Measurements from ENCODE around the gene IFFO2. TPM values are rescaled to one million over a fixed set of nuclear protein-coding genes. Genes with fewer than 3 reads are reported as not detected.
A peak's percentile ranks its signal among the peaks of the same experiment; 100 is the strongest.

Gene IFFO2
- total and polyA plus RNA-seq, 2 of the 13 experiments (the other 11 are each of a cell fraction or from before 2014, with no cell fraction given) = 7.3 to 16.7 TPM

DNA sequence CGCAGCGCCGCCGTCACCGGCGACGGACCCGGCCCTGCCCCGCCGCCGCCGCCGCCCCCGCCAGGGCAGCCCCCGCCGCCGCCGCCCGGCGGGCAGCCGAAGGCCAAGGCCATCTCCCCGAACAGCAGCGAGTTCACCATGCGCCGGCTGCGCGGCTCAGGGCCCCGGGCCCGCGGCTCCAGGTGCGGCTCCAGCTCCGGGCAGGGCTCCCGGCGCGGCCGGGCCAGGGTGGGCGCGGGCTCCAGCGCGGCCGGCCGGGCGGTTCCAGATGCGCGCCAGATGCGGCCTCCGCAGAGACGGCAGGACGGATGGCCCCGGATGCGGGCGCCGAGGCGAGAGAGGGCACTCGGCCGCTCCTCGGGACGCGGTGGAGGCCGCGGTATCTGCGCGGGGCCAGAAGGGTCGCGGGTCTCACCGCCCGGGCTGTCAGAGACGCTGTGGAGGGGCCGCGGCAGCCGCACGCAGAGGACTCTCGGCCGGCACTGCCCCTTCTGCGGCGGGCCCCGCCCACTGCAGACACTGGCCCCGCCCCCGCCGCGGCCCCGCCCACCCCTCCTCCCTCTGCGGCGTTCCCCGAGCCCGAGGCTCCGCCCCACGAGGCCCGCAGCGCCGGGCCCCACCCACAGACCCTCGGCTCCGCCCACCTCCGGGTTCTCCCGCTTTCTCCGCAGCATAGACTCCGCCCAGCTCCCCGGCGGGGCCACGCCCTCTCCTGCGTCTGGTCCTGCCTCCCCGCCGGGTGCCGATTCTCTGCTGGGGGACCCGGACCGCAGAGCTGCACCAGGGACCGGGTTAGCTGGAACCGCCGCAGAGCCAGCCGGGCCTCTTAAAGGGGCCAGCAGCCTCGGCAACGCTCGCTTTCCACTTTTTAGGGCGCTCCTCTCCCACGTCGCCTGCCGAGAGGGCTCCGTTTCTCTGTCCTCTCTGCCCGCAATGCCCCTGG, at the start of gene IFFO2 (continued):
- no peak for TF ChIP-seq ZNF788 (CRISPR knock-in tag; IDR thresholded peaks at IDR 0.05; ENCODE audit: borderline replicate concordance)
- no peak for TF ChIP-seq PHF5A (CRISPR knock-in tag; IDR thresholded peaks at IDR 0.05; ENCODE audit: low read depth, unreplicated experiment)
- no peak for TF ChIP-seq SIX1 (CRISPR knock-in tag; IDR thresholded peaks at IDR 0.05; ENCODE audit: borderline replicate concordance)
- TF ChIP-seq, protein P1, sequence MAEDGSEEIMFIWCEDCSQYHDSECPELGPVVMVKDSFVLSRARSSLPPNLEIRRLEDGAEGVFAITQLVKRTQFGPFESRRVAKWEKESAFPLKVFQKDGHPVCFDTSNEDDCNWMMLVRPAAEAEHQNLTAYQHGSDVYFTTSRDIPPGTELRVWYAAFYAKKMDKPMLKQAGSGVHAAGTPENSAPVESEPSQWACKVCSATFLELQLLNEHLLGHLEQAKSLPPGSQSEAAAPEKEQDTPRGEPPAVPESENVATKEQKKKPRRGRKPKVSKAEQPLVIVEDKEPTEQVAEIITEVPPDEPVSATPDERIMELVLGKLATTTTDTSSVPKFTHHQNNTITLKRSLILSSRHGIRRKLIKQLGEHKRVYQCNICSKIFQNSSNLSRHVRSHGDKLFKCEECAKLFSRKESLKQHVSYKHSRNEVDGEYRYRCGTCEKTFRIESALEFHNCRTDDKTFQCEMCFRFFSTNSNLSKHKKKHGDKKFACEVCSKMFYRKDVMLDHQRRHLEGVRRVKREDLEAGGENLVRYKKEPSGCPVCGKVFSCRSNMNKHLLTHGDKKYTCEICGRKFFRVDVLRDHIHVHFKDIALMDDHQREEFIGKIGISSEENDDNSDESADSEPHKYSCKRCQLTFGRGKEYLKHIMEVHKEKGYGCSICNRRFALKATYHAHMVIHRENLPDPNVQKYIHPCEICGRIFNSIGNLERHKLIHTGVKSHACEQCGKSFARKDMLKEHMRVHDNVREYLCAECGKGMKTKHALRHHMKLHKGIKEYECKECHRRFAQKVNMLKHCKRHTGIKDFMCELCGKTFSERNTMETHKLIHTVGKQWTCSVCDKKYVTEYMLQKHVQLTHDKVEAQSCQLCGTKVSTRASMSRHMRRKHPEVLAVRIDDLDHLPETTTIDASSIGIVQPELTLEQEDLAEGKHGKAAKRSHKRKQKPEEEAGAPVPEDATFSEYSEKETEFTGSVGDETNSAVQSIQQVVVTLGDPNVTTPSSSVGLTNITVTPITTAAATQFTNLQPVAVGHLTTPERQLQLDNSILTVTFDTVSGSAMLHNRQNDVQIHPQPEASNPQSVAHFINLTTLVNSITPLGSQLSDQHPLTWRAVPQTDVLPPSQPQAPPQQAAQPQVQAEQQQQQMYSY (CRISPR knock-in tag; IDR thresholded peaks at IDR 0.05) = no peak; the same call in 1 of the 2 replicates
- TF ChIP-seq, protein P2, sequence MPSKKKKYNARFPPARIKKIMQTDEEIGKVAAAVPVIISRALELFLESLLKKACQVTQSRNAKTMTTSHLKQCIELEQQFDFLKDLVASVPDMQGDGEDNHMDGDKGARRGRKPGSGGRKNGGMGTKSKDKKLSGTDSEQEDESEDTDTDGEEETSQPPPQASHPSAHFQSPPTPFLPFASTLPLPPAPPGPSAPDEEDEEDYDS (CRISPR knock-in tag; IDR thresholded peaks at IDR 0.05) = peak; percentile 74
- peak; percentile 32 for TF ChIP-seq YY1 (IDR thresholded peaks at IDR 0.05; ENCODE audit: insufficient read depth, insufficient replicate concordance, low read depth, low read length)
- TF ChIP-seq, protein P3, sequence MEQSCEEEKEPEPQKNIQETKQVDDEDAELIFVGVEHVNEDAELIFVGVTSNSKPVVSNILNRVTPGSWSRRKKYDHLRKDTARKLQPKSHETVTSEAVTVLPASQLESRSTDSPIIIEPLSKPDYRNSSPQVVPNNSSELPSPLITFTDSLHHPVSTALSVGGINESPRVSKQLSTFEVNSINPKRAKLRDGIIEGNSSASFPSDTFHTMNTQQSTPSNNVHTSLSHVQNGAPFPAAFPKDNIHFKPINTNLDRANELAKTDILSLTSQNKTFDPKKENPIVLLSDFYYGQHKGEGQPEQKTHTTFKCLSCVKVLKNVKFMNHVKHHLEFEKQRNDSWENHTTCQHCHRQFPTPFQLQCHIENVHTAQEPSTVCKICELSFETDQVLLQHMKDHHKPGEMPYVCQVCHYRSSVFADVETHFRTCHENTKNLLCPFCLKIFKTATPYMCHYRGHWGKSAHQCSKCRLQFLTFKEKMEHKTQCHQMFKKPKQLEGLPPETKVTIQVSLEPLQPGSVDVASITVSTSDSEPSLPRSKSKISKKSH (CRISPR knock-in tag; IDR thresholded peaks at IDR 0.05; ENCODE audit: borderline replicate concordance) = no peak
- TF ChIP-seq, protein P4, sequence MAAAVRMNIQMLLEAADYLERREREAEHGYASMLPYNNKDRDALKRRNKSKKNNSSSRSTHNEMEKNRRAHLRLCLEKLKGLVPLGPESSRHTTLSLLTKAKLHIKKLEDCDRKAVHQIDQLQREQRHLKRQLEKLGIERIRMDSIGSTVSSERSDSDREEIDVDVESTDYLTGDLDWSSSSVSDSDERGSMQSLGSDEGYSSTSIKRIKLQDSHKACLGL (CRISPR knock-in tag; IDR thresholded peaks at IDR 0.05) = peak; percentile 45; the same call in 1 of the 2 replicates
- TF ChIP-seq ZNF264 (CRISPR knock-in tag; IDR thresholded peaks at IDR 0.05) = no peak
- TF ChIP-seq SMAD9 (CRISPR knock-in tag; IDR thresholded peaks at IDR 0.05) = no peak
- TF ChIP-seq ZNF335 (CRISPR knock-in tag; IDR thresholded peaks at IDR 0.05) = no peak
- TF ChIP-seq ZNF768 (CRISPR knock-in tag; IDR thresholded peaks at IDR 0.05) = no peak; the same call in 1 of the 2 replicates
- TF ChIP-seq KDM5B (CRISPR knock-in tag; IDR thresholded peaks at IDR 0.05; ENCODE audit: borderline replicate concordance) = no peak; the same call in 1 of the 2 replicates
- TF ChIP-seq, protein P5, sequence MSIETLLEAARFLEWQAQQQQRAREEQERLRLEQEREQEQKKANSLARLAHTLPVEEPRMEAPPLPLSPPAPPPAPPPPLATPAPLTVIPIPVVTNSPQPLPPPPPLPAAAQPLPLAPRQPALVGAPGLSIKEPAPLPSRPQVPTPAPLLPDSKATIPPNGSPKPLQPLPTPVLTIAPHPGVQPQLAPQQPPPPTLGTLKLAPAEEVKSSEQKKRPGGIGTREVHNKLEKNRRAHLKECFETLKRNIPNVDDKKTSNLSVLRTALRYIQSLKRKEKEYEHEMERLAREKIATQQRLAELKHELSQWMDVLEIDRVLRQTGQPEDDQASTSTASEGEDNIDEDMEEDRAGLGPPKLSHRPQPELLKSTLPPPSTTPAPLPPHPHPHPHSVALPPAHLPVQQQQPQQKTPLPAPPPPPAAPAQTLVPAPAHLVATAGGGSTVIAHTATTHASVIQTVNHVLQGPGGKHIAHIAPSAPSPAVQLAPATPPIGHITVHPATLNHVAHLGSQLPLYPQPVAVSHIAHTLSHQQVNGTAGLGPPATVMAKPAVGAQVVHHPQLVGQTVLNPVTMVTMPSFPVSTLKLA (IDR thresholded peaks at IDR 0.05) = no peak
- no peak for TF ChIP-seq ELF4 (CRISPR knock-in tag; IDR thresholded peaks at IDR 0.05; ENCODE audit: borderline replicate concordance)
- no peak for TF ChIP-seq KAT8 (CRISPR knock-in tag; IDR thresholded peaks at IDR 0.05)
- TF ChIP-seq, protein P6, sequence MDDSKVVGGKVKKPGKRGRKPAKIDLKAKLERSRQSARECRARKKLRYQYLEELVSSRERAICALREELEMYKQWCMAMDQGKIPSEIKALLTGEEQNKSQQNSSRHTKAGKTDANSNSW (CRISPR knock-in tag; IDR thresholded peaks at IDR 0.05; ENCODE audit: borderline replicate concordance) = no peak
- peak; percentile 6; the same call in 1 of the 3 replicates for TF ChIP-seq MXI1 (IDR thresholded peaks at IDR 0.05; ENCODE audit: borderline replicate concordance, low read depth, low read length)
- TF ChIP-seq NFIC (IDR thresholded peaks at IDR 0.05; ENCODE audit: low read length) = no peak
- TF ChIP-seq ZNF616 (CRISPR knock-in tag; IDR thresholded peaks at IDR 0.05; ENCODE audit: low read depth) = 0 out of 2 replicates have a peak, but pooled peaks have one; percentile 47
- TF ChIP-seq SNAI1 (CRISPR knock-in tag; IDR thresholded peaks at IDR 0.05; ENCODE audit: borderline replicate concordance) = no peak
